ENCODE results near the gene KCNH1. TPM values are rescaled to one million over a fixed set of nuclear protein-coding genes. Genes with fewer than 3 reads are reported as not detected.

The KCNH1 gene
- total and polyA plus RNA-seq, 9 of the 15 experiments (the other 6 are each of a cell fraction or from before 2014, with no cell fraction given): not detected

DNA sequence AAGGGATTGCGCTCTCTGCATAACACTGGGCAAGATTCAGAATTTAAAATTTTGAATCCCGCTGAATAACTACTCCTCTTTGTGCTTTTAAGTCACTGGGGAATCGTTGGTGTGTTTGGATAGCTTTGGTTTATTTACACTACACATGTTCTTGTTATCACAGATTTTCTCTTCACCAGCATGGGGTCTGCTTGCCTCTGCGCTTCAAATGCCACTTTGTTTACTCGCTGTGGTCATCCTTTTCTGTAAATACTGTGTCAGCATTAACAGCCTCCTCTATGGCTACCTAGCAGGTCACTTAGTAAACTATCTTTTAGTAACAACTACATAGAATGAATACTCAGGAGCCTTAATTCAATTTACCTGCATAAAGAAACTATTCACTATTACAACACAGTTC is 14.4 kb upstream of the KCNH1 start:
- no peak for FAIRE-seq
- whole genome bisulfite sequencing (ENCODE audit: insufficient coverage, low coverage, missing lambda C conversion rate): 2% methylated on average over 5 of the region's 5 CpGs
- POLR2A ChIA-PET: no interaction called here

GRCh38 chr1:211145944-211146343 is 12.0 kb upstream of the KCNH1 start:
- DNase-seq (ENCODE audit: extremely low read depth in 1 of 4, low spot score in 3 of 4) (no peak), ATAC-seq (no peak), FAIRE-seq (no peak)
- Histone ChIP-seq H3K9ac (ENCODE audit: insufficient read depth in 1 of 2, low read depth in 2 of 2, low read length in 2 of 2) (no peak overlapping the region), H3K36me3 (ENCODE audit: control insufficient read depth, insufficient read depth, low read length) (no peaks in the 10 kb centered on the region), H3K4me2 (ENCODE audit: insufficient read depth, low read length) (no peak overlapping the region), H3K4me3 (no peak overlapping the region), H3K27me3 (ENCODE audit: control insufficient read depth in 2 of 2, insufficient read depth in 2 of 2, low read length in 2 of 2) (peaks cover 9 to 16% of the 10 kb centered on the region in 2 experiments), H3K9me1 (ENCODE audit: control insufficient read depth, insufficient read depth, low read length) (no peaks in the 10 kb centered on the region), H3K4me1 (replicated peaks in 1 of 2; ENCODE audit: control insufficient read depth in 2 of 2, insufficient read depth in 2 of 2, low read length in 2 of 2) (no peaks in the 10 kb centered on the region), H3K9me3 (replicated peaks; ENCODE audit: control insufficient read depth, insufficient read depth, low read depth, low read length) (no peaks in the 10 kb centered on the region), H3K79me2 (ENCODE audit: control insufficient read depth, insufficient read depth, low read length) (no peaks in the 10 kb centered on the region), H2AFZ (ENCODE audit: low read depth, low read length) (no peak overlapping the region), H3K27ac (ENCODE audit: extremely low read depth, low read depth, low read length) (no peak overlapping the region), H4K20me1 (replicated peaks; ENCODE audit: control insufficient read depth, insufficient read depth, low read length) (no peaks in the 10 kb centered on the region)
- ChIA-PET CTCF (ENCODE audit: low intra/inter-chr PET ratio) (no interaction called here), POLR2A (no interaction called here)
- no TSS peak for BruUV-seq (replicated peaks)
- intact Hi-C loops (cut with micrococcal nuclease): no loop called here
- WGBS (ENCODE audit: insufficient coverage, low coverage, missing lambda C conversion rate): 0% methylated on average over 4 of the region's 4 CpGs
- in situ Hi-C loops (cut with MboI): loop anchor here (25.0 kb wide), 2 partner anchors 1009 to 1284 kb away; no protein-coding TSS in a partner anchor
- TF ChIP-seq CBX2 (IDR thresholded peaks at IDR 0.05; ENCODE audit: insufficient read depth, low read length, poor library complexity, severe bottlenecking) (no peak), HMBOX1 (IDR thresholded peaks at IDR 0.05) (no peak), PYGO2 (tag; IDR thresholded peaks at IDR 0.05) (no peak), POLR3A (IDR thresholded peaks at IDR 0.05; ENCODE audit: borderline replicate concordance, extremely low read depth, insufficient read depth, insufficient read length) (no peak), TCF3 (CRISPR knock-in tag; IDR thresholded peaks at IDR 0.05) (no peak), PRMT5 (CRISPR knock-in tag; IDR thresholded peaks at IDR 0.05) (no peak), ZBED1 (IDR thresholded peaks at IDR 0.05) (no peak), ELF1 (tag; IDR thresholded peaks at IDR 0.05) (no peak), ARNT (IDR thresholded peaks at IDR 0.05) (no peak), ZC3H4 (CRISPR knock-in tag; IDR thresholded peaks at IDR 0.05; ENCODE audit: borderline replicate concordance) (no peak), KDM1A (IDR thresholded peaks at IDR 0.05) (no peak), MXI1 (IDR thresholded peaks at IDR 0.05; ENCODE audit: low read depth, low read length) (no peak)

More for the DNA sequence above, 14.4 kb upstream of the KCNH1 start:
- H3K9ac ChIP-seq (ENCODE audit: insufficient read depth in 1 of 2, low read depth in 2 of 2, low read length in 2 of 2): no peak overlapping the region
- no peaks in the 10 kb centered on the region for H4K20me1 ChIP-seq (replicated peaks; ENCODE audit: control insufficient read depth, insufficient read depth, low read length)
- no peak for ATAC-seq
- no peak overlapping the region for H3K4me3 ChIP-seq
- no peak overlapping the region for H3K27ac ChIP-seq (ENCODE audit: extremely low read depth, low read depth, low read length)
- intact Hi-C loops (cut with micrococcal nuclease): no loop called here
- H3K4me2 ChIP-seq (ENCODE audit: insufficient read depth, low read length): no peak overlapping the region
- H3K9me3 ChIP-seq (replicated peaks; ENCODE audit: control insufficient read depth, insufficient read depth, low read depth, low read length): no peaks in the 10 kb centered on the region
- no peaks in the 10 kb centered on the region for H3K79me2 ChIP-seq (ENCODE audit: control insufficient read depth, insufficient read depth, low read length)
- DNase-seq (ENCODE audit: extremely low read depth in 1 of 4, low spot score in 3 of 4): no peak
- peak; percentile 66 for TF ChIP-seq ZNF316 (IDR thresholded peaks at IDR 0.05)
- TF ChIP-seq MAFK (IDR thresholded peaks at IDR 0.05; ENCODE audit: low read length): 0 out of 2 replicates have a peak, but pooled peaks have one; percentile 4
- TF ChIP-seq SIN3A (IDR thresholded peaks at IDR 0.05; ENCODE audit: borderline replicate concordance in 2 of 2, control insufficient read depth in 1 of 2, low read depth in 2 of 2, low read length in 2 of 2): no peak
- no peak for TF ChIP-seq FIP1L1 (IDR thresholded peaks at IDR 0.05; ENCODE audit: low read depth, low read length, poor library complexity, severe bottlenecking)
- BruUV-seq (replicated peaks): no TSS peak
- no peaks in the 10 kb centered on the region for H3K36me3 ChIP-seq (ENCODE audit: control insufficient read depth, insufficient read depth, low read length)
- in situ Hi-C loops (cut with MboI): loop anchor here (25.0 kb wide), 2 partner anchors 1011 to 1286 kb away; no protein-coding TSS in a partner anchor
- no peaks in the 10 kb centered on the region for H3K9me1 ChIP-seq (ENCODE audit: control insufficient read depth, insufficient read depth, low read length)
- CTCF ChIA-PET (ENCODE audit: low intra/inter-chr PET ratio): no interaction called here
- peaks cover 9 to 16% of the 10 kb centered on the region in 2 experiments for H3K27me3 ChIP-seq (ENCODE audit: control insufficient read depth in 2 of 2, insufficient read depth in 2 of 2, low read length in 2 of 2)
- H2AFZ ChIP-seq (ENCODE audit: low read depth, low read length): no peak overlapping the region
- H3K4me1 ChIP-seq (replicated peaks in 1 of 2; ENCODE audit: control insufficient read depth in 2 of 2, insufficient read depth in 2 of 2, low read length in 2 of 2): no peaks in the 10 kb centered on the region
